Activated CD8-positive, alpha-beta memory T cell treated with anti-CD3 and anti-CD28 coated beads for 4 hours (primary cell): ENCODE data around the gene AGBL4.

Source experiments
- DNase-seq, 2 donors: peaks; one replicate each; pipeline ENCODE4 v3.0.0-alpha.2; 2020; ENCODE audit warnings: low read depth in 2 of 2

AGBL4 gene

DNA sequence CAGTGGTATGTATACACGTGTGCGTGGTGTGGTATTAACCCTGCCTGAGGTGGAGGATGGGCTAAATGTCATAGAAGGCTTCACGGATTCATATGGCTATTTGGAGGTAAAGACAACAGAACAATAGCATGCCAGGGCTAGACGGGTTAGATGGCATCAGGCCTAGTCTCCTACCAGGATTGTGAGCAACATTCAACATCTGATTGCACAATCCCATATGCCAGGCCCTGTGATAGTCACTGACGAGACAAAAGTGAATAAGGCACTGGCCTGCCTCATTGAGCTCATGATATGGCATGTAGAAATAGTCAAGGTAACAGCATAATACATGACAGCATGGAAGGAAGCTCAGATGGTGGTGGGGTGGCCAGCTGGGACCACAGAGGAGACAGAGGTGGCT is 1079.9 kb downstream of the AGBL4 start:
- no peak for DNase-seq

DNA sequence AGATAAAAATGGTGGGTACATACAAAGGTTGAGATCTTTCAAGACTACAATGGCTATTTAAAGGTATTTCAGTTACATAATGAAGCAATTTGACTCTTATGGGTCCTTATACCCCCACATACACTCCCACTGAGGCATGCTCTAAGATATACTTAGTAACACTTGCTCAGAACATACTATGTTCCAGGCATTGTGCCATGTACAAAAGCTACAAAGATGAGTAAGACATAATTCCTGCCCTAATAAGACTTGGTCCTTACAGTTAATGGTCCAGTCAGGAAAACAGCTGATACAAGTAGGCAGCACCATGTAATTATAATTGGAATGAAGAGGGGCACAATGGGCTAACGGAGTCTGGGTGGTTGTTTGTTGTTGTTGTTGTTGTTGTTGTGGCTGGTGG is 1080.4 kb downstream of the AGBL4 start:
- DNase-seq = no peak

DNA sequence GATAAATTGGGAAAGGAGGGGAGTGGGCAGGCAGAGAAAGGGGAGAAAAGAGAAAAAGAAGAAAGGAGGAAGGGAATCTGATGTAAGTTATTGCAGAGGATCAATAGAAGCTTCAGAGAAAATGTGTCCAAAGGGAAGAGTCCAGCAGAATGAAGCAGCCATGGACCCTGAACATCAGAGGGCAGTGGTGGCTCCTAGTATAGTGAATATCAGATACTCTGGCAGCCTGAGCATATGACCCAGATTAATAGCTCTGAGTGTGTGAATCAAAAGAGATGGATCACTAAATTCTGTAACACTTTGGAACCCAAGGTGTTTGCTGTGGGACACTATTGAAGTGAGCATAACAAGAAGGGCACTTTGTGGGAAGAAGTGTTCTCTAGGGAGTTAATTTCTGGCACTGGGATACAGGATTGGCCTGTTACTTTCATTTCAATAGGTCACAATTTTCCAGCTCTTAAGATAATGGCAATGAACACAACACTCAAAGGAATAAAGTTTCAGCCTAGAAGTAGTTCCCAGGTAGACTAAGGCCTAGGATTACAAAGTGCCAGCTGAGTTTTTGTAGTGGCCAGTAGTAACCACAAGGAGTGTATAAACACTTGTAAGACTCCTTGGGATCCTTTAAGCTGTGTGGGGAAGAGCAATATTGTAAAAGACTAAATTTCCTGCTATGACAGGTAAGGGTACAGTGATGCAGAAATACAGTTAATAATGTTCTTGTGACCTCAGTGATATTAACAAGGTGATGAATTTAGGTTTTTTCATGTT is 1082.6 kb downstream of the AGBL4 start:
- no peak for DNase-seq

DNA sequence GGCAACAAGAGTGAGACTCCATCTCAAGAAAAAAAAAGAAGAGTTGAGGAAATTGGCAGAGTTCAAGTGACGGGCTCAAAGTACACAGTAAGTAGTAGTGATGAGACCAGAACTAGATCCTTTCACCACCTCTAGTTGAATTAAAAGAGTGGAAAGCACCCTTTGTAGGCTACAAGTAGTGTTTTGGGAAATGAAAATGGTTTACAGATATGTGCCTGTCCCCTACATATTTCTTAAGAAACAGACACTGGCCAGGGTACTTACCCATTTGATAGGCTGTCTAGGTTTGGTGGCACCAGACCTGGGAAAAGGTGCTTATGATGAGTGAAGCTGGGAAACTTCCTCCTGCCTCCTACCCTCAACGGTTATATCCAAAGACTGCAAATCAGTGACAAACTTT is 1083.4 kb downstream of the AGBL4 start:
- no peak for DNase-seq

DNA sequence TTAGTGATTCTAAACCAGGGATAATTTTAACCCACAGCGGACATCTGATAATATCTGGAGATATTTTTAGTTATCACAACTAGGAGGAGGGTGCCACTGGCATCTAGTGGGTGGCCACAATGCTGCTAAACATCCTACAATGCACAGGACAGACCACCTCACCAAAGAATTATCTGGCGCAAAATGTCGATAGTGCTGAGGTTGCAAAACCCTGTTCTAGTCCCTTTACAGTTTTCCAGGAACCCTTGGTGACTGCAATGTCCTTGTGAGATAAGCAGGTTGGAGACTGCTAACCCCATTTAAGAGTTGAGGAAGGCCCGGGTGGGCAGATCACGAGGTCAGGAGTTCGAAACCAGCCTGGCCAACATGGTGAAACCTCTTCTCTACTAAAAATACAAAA is 1083.9 kb downstream of the AGBL4 start:
- DNase-seq = no peak

DNA sequence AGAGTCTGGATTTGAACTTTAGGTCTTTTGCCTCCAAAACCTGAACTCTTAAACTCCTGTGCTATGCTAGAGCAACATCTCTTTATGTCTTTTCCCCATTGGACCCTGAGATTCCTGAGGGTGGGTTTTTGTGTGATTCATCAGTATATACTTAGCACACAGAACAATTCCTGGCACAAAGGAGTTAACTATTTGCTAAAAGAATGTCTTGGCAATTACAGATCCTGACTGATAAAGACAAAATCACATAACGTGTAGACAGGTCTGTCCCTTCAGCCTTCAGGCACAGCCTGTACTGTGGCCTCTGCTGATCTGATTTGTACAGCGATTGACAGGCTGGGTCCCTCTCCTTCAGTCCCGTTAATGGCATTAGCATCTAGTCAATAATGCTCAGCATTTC is 1084.7 kb downstream of the AGBL4 start:
- DNase-seq = no peak

DNA sequence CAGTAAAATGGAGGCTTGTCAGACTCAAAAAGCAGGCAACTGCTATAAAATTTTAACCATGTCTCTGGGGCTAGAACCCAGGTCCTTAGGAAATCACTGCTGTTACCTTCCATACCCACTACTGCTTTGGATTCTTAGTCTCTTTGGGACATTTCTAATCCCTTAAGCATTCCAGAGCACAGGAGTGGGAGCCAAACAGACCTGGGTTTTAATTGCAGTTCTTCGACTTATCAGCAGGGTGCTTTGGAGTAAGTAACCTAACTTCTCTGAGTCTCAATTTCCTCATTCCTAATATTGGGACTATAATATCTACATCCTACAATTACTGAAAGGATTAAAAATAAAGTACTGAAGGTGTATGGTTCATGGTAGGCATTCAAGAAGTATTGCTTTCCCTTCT is 1086.0 kb downstream of the AGBL4 start:
- DNase-seq = no peak

DNA sequence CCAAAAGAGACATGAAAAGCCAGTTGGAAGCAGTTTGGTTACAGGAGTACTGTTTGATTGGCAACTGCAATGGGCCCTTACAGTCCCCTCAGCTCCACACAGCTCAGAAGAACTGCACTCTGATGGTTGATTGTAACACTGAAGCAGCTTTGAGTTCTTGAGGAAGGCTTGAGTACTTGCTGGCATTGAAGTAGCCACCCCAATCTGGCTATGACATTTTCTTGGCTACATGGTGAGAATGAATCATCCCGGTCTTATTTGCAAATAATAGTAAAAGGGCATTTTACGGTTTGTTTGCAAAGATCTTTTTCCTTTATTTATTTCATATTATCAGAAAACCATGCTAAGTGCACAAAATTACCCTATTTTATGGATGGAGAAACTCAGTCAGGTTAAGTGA is 1087.3 kb downstream of the AGBL4 start:
- no peak for DNase-seq

DNA sequence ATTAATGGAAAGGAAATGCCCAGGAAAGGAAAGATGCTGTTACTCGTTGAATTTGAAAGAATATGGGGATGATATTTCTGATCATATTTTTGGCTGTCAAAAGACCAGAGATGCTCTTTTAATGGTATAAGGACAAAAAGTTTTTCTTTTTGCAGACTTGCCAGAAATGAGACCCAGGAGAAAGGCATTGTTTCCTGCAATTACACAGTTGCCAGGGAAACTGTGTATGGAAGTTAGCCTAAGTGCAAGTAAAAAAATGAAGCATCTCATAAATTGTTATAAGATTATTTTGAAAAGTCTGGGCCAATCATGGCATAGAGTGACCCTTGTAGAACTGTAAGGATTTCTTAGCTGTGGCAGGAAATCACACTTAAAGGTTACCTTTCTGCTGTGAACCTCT is 1091.4 kb downstream of the AGBL4 start:
- no peak for DNase-seq

DNA sequence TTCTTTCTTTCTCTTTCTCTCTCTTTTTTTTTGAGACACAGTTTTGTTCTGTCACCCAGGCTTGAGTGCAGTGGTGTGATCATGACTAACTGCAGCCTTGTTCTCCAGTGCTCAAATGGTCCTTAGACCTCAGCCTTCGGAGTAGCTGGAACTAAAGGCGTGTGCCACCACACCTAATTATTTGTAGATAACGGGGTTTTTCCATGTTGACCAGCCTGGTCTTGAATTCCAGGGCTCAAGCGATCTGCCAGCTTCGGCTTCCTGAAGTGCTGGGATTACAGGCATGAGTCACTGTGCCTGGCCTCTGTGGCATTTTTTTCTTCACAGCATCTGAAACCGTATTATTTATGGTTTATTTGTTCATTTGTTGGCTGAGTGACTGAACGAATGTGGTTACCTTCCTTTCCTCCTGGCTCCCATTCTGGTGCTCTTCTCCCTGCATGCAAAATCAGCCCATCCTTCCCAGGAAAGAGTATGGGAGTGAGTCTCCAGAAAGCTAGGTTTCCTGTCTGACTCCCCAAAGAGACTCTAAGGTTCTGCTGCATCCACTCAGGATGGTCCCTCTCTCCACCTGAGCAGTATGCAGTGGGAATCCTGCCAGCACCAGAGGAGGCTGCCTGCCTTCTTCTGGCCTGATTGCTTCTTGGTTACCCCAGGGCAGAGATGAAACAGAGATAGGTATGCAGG is 1092.1 kb downstream of the AGBL4 start:
- DNase-seq = no peak

DNA sequence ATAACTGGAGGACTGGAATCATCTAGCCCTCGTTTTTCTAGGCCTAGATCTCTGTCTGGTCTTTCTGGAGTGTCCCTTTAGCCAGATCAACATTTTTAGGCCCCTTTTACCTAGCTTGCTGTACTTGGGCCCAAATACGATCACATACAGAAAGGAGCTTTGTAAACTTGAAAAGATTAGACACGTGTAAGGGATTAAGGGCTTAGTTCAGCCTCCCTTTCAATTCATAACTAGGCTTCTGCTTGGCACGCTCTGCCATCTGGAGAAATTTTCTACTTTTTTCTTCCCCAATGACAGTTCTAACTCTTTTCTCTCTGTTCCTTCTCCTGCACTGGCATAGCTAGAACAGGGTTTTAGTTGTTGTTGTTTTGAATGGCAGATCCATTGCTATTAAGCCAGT is 1093.7 kb downstream of the AGBL4 start:
- DNase-seq = no peak

DNA sequence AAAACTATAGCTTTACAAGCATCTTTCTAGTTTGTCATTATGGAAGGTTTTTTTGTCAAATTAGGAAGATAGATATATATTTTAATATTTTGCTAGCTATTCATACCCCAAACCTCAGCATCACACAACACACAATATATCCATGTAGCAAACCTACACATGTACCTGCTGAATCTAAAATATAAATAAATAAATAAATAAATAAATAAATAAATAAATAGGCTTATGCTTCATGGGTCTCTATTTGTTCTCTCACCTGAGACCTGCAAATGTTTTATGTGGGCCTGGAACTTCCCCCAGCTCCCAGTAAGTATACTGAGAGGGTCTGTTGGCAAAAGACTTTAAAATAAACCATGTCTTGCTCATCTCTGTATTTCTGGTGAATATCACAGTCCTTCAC is 1099.7 kb downstream of the AGBL4 start:
- DNase-seq = no peak

DNA sequence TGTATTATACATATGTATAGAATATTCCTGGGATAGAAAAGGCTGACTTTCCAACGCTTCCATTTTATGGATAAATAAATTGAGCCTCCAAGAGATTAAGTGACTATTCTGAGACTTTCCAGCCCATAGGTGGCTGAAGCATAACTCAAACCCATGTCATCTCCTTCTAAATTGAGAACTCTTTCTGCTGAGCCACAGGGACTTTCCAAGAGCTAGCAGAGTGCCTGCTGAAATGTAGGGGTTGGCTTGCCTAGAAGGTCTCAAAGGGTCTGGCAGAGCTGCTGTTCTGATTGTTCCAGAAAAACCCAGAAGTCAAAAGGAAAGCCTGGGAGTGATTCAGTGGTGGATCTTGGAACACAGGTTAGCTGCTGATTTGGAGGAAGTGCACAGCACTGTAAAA is 1100.6 kb downstream of the AGBL4 start:
- no peak for DNase-seq

DNA sequence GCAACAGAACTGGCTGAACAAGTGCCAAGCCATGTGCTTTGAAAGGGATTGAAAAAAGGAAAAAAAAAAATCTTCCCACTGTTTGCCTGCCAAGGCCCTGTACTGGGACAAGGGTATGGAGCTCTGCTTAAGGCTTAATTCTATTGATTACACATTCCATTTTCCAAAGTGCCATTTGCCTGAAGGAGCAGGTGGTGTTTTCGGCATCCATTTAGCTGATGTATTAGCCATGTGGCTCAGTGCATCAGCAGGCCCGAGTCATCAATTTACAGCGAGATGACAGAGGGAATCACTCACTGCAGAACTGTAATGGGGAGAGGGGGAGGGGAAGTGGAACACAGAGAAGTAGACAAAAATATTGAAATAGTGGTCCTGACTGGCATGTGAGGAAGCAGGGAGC is 1102.9 kb downstream of the AGBL4 start:
- no peak for DNase-seq

DNA sequence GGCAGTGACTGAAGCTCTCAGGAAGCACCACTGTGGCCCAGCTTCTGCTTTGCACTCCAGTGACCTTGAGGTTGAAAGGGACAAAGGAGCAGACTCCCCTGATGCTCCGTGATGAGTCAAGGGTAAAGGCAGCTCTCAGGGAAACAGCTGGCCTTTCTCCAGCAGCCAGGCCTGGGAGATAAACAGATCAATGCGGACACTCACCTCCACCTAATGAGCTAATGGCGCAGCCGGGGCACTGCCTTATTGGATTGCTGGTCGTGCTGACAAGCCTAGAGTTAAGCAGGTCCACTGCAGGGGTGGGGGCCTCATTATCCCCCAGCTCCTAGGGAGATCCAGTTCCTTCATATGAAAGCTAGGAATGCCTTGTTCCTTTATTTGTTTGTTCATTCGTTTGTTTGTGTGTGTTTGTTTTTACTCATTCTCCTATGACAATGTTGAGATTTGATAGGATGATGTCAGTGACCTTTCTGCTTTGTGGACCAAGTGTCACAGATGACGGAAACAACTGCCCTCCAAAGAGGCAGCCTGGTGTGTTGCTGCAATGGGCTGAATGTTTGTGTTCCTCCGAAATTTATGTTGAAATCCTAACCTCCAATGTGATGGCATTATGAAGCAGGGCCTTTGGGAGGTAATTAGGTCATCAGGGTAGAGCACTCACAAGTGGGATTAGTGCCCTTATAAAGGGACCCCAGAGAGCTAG is 1105.7 kb downstream of the AGBL4 start:
- no peak for DNase-seq

DNA sequence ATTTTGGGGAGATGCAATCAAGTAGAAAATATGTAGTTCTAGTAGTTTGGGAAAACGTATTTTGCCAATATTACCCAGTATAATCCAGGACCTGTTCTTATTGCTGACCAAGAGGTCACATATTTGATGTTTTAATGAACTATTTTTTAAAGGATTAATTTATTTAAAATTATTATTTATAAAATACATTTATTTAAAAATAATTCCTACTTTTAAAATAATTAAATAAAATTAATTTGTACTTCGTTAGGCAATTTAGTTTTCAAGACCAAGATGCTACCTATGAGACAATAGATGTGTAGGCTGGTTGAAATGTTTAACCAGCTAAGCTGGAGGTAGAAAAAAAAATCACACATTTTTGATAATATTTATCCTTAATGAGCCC is 1106.7 kb downstream of the AGBL4 start:
- DNase-seq = no peak

DNA sequence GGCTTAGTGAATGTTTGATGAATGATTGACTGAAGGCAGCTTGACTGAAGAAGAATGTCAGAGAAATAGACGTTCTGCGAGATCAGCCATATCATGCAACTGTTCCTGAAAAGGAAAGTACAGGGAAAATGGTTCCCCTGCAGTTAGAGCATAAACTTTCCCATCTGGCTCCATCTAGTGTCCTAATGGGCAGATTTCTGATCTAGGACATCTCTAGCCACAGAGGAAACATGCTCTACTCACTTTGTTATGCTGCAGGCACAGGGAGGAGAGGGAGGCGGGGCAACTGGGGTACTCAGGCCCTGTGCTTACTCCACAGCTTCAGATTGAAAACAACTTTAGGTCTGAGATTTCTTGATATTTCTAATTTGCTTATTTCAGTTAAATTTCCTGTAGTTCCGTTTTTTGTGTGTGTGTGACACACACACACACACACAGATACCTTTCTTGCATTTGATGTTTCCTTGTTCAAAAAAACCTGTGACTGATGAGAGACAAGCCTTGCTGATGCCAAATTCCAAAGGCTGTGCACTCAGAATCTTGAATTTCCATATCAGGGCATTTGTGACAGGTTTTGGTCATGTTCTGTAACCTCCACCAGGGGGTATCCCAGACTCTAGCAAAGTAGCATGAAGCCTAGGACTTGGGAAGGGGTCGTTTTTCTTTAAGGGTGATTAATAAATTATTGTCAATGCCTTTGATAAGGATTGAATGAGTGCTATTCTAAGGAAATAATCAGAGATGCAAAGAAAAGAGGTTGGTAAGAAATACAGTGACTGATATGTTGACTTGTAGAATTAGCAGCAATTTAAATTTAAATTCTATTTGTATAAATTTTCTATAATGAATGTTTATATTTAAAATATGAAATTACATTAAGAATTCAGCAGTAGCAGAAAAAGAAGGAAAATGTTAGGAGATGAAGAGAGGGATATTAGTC is 1107.4 kb downstream of the AGBL4 start:
- DNase-seq = no peak

DNA sequence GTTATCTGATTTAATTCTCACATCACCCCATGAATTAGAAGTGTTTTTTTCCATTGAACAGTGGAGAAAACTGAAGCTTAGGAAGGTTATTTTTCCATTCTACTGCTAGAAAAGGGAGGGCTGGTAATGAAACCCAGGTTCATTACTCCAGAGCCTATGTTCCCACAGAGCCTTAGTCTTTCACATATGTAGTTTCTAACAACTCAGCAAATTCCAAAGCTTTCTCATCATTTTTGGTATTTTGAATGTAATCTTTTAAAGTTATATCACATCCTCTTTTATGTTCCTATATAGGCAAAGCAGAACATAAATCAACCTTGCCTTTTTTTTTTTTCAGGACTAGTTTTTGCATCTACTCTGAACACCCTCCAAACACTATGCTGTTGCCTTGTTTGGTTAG is 1115.1 kb downstream of the AGBL4 start:
- DNase-seq = no peak

DNA sequence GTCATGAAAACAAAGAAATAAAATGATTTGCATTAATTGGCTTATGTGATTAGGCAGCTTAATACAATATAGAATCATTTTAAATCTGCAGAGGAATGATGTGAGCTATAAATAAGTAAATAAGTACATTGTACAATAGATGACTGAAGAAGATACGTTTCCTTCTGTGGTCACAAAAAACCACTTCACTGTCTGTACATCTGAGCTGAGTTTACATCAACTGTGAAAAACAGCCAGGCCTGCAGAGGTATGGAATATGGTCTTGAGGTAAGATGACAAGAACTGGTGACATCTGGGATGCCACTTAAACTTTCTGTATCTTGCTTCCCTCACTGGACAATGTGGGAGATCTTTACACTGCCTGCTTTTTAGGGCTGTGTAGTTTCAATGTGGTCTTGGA is 1117.0 kb downstream of the AGBL4 start:
- no peak for DNase-seq

DNA sequence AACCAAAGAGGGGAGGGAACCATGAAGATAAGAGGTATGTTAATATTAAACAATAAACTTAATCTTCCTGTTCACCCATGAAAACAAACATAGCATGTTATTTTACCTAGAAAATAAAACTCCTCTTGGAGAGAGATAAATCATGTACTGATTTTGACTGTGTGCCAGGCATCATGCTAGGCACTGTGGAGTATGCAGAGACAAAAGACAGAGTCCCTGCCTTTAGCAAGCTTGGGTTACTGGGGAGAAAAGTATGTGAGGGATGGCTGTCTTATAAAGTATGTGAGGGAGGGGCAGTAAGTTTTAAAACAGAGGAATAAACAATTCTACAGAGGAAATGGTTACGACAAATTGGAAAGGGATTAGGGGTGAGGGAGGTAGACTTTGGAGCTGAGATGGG is 1117.6 kb downstream of the AGBL4 start:
- no peak for DNase-seq

DNA sequence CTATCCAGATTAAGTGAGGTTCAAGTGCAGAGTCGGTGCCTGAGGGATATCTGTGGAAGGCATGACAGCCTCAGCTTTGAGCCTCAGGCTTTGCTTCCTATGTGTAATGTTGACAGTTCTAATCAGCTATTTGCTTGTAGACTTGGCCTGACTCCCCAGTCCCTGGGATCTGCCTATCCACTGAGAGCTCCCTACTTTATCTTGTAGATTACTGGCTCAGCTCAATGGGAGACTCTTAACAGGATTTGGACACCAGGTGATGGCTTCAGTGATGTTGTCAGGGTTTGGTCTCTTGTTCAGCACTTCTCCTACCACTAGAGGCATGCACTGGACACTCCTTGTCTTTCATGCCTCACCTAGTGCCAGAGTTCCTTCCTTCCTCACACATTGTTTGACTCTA is 1120.5 kb downstream of the AGBL4 start:
- no peak for DNase-seq

DNA sequence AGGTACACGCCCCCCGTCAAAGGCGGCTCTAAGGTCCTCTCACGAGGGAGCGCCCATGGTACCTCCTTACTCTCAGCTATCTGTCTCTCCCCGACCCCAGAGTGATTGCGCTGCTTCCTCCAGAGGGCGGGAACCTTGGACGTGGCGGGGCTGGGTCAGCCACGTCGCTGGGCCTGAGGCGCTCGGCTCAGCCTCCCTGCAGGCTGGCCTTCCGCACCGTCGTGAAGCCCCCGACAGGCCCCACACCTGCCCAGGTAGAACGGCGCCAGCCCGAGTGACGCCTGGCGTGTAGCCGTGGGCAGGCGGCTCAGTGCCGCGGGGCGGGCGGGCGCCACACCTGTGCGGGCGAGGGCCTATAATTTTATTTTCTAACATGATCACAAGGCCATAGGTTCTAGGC is 1124.9 kb downstream of the AGBL4 start:
- DNase-seq = no peak
